NCI-H345 treated with DMSO at 0.1 percent for 48 hours (cell line): Measurements from ENCODE around the gene MMP1.

ENCODE experiments used
- DNase-seq: peaks from one replicate; lab custom pipeline; 2025; ENCODE audit not compliant: unreplicated experiment; lab: John Stamatoyannopoulos, UW

The MMP1 gene

DNA sequence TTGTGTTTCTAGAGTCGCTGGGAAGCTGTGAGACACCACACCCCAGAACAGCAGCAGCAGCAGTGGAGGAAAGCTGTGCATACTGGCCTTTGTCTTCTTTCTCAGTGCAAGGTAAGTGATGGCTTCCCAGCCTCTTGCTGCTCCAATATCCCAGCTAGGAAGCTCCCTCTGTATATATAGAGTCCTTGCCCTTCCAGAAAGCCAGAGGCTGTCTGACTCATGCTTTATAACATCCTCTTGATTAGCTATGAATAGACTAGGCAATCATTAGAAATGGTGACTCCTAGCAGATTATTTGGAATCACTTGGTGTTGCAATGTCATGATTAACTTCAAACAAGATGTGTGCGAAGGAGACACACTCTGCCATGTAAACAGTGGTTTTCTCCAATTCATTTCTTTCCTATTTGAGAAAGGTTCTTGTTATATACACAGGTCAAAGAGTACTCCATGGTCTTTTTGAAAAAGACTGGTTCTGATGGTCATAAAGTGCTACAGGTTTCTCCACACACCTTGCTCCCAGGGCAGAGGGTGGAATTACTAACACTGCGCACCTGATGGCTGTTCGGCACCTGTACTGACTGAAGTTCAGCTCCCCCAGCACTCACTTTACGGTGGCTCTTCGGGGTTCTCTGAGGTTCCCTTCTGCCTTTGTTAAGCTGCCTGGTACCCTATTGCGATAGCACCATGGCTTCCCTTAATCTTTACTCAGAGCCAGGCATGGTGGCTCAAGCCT is at the start of gene MMP1:
Gene MMP1 (minus strand): TSS at position 149 of the 735 bp plus-strand sequence. CDS start 68 bp downstream, at position 81.
- DNase-seq, result no peak

DNA sequence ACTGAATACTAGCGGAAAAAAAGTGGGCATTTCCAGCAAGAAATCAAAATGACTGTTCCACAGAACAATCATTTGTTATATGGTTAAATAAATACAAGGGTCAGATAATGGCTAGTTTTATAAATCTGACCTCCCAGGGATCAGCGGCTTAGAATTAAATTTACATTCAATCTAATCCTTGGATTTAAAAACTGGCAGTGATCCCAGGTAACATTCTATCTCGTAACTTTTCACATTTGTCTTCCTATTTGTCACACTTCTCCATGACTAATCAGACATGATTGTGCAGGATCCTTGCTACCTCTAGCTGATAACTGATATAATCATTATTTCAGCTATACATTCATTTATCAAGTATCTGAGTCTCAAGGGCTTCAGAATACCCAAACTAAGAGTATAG is 48.3 kb upstream of the MMP1 start:
- DNase-seq, result no peak

DNA sequence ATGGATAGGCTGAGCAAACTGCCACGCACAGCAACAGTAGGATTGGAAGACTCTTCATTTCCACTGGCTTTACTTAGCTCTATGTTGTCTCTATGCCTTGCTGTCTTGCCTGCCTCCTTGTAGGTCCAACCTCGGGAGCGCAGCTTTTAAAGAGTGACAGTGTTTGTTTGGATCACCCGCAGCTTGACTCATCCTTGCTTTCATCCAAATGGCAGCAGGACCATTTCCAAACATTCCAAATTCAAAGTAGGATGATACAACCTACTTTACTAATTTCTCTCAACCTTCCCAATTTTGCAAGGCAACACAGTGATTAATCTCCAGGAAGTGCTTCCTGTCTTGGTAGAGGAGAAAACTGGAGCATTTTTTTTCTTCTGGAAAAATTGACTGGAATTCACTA is 45.5 kb upstream of the MMP1 start, which contains the start of gene MMP3:
Gene MMP3 (minus strand): TSS at position 121 of the 400 bp plus-strand sequence. CDS start 63 bp downstream, at position 58.
- DNase-seq, result no peak

DNA sequence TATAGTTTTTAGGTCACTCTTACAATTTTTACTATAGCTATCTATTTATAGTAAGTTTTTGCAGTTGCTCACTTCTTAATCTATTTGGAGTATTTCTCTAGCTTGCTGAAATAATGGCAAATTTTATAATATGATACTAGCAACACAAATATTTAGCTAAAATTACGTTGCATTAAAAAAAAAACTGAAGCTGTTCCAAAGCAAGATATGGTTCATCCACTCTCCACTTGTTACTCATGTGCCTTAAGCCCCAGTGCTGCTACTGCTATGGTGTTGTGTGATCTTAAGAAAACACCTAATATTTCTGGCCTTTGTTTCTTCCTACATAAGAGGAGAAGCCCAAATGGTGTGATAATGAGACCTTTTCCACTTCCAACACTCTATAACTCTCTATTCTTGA is 45.0 kb upstream of the MMP1 start:
- DNase-seq, result no peak

DNA sequence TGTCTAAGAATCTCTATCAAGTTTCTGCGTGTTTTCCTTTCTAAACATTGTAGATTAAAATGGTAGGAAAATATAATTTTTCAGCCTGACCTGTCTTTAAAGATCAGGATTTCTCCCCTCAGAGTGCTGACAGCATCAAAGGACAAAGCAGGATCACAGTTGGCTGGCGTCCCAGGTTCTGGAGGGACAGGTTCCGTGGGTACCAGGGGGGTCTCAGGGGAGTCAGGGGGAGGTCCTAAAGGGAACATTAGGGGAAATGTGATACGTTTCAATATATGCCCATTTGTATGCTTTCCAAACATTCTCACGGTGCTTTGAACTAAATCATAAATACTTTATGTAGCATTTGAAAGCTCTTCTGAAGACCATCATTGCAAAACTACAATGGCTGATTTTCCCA is 42.1 kb upstream of the MMP1 start:
- DNase-seq, result peak; percentile 87

DNA sequence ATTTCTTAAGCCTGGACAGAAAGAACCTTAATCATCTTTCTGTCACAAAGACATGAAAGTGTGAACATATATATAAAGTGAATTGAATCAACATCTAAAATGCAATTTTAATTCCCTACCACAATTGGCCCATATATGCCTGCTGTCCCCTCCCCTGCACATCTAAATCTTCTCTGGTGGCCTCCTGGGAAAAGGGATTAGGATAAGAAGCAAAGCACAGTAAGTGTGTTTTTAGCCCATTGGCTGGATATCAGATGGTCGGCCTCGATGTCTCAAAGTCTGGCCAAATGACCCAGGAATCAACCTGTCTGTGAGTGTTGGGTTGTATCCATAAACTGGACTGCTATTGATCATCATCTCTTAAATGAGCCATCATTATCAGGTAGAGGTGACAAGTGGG is 39.7 kb upstream of the MMP1 start:
- DNase-seq, result no peak

DNA sequence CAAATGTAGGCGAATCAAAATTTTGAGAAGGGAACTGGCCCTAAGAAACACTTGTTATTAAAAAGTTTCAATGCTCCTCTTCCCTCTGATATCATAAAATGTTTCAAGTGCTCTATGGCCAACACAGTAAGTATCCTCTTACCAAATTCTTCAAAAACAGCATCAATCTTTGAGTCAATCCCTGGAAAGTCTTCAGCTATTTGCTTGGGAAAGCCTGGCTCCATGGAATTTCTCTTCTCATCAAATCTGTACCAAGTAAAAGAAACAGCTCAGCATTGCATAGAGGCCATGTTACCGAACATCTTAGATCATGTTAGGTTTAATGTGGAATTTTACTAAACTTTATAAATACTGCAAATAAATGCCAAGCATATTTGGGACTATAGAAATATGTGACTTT is 39.2 kb upstream of the MMP1 start:
- no peak for DNase-seq

DNA sequence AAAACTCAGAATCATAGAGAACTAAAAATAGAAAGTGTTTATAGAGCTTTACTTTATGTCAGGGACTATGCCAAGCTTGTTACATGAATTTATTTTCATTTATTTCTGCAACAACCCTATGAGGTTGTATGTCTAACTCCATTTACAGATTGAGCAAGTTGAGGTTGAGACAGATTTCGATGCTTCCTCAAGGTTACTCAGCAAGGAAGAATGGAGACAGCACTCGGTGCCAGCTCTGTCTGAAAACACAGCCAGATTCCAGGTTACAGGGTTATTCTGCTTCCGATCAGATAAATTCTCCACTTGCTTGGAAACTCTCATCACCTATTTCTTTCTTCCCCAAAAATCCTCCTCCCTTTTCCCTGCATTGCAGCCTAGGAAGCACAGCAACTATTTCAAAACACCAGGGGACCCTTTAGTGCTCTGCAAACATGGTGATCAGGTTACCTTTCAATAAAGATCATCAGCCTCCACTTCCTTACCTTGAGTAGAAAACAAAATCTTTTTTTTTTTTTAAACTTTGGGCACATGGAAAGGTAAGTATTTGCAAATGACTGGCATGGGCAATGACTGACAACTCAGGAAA is 38.4 kb upstream of the MMP1 start:
- DNase-seq, result peak; percentile 57

DNA sequence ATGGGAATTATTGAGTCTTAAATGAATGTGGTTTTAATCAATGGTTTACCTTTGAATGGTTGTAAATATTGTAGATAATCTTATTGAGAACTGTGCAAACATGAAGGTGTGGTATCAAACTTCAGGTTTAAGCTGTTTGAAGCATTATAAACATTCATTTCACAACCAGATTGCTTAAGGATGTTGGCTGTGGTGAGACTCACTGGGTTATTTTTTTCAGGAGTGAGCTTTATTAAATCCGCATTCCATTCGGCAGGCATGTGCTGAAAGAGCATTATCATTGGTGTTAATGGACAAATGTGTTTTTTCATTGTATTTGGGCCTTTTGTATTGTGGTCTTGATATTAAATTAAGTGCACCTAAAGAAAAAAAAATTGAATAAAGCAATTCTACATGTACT is 35.8 kb upstream of the MMP1 start:
- DNase-seq, result no peak

DNA sequence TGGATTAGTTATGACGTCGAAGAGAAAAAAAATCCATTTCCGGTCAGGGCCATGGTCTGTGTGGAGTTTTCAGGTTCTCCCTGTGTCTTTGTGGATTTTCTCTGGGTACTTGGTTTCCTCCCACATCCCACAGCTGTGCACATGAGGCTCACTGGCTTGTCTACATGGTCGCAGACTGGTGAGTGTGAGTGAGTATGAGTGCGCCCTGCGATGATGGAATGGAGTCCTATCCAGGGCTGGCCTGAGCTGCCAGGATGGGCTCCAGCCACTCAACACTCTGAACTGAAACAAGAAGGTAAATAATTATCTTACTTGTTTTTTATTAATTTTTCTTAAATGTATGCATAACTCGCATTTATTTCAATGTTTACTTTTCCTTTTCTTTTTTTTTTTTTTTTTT is 34.7 kb upstream of the MMP1 start:
- DNase-seq, result no peak

DNA sequence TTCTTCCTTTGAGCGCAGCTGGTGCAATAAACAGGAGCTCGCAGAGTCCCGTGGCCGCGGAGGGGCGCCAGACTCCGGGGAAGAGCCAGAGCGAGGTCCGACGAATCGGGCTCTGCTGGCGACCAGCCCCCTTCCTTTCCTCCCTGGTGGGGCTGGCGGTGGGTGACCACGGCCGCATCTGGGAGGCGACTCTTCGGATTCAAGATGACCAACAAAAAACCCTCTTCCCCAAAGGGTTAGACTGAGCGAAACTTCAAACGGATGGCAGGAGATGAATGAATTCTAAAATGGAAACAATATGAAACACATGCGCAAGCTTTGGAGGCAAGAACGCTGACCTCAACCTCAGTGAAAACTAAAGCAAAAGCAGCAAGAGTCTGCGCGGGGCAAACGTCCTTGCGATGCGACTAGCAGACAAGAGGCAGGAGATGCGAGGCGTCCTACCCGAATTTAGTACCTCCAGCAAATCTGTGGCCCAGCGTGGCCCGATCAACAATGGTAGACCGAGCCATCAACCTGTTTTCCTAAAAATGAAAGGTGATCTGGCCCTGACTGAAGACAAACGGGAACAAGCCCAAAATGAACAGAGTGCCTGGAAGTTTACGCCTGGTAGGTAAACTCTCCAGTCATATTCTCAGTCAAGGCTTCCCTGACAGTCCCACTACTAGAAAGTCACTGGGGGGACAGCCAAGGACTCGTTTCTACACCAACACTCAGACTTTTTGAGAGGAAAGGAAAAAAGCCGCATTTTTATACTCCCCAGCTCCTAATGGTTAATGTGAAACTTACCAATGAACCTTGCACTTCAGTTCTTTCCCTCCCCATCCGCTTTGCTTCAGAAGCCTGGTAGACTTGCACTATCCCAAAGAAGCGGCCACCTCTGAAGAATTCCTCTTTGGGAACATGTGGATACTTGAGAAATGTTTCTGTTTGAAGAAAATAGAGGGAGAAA is 33.8 kb upstream of the MMP1 start:
- DNase-seq, result no peak

DNA sequence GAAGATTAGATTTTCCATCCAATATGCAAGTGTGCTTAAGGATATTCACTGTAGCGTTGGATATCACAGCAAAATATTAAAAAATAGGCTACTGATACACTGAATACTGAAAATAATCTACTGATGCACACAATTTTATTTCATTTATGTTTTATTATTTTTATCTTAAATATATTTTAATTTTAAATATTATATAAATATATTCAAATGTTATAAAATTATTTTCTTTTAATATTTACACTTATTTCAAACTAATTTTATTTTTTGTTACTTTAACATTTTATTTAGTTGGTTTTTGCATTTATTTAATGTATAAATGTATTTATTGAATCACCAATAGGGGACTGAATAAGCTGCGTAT is 33.1 kb upstream of the MMP1 start:
- DNase-seq, result no peak

DNA sequence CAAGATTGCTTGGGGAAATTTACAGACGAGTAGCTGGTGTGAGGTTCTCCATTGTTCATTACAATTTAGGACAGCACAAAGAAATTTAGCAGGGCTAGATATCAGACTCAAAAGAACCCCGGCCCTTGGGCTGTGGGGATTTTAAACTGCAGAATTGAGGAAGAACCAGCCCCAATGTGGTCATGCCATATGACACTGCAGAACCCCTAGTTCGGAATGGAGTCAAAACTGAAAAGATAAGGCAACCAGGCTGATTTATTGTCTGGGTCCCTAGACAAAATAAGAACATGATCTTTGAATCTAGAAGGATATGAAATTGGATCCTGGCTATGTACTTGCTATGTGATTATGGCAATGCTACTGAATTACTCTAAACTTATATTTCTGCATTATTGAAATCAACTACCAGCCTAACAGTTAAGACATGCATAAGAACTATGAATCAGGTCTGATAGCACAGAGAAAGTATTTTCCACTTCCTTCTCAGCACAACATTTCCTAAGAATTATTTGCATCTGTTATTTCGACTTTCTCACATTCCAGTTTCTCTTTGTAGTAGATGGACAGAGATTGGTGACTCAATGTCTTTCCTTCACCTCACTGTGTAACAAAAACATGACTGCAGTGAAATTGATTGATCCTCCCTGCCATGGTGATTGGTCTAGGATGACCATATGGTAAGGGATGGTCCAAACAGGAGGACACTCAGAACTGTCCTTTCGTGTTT is 32.2 kb upstream of the MMP1 start:
- DNase-seq, result no peak

DNA sequence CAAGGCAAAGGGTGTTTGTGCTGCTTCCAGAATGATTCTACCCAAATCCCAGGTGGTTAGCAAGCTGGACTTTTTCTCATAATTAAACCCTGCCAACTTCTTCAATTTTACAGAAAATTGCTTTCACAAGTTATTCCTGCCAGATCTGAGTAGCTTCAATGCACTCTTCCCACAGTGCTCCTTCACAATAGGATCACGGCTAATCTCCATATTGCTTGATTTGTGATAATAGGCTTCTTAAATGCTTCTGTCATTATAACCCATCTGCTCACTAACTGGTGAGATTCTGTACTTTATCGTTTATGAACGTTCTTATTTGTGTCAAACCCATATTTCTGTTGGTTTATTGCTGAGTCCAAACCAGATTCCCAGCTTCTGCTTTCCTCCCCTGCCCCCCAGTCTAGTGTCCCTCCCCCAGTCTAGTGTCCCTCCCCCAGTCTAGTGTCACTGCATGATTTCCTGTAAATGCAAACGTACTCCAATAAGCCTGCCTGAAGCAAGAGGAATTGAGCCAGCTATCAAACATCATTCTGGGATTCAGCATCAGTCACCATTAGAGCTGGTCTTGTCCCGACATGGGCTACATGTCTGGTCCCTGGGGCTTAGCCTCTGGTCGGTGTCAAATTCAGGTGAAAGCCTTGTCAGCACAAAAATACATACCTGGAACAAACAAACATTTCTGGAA is 31.5 kb upstream of the MMP1 start:
- no peak for DNase-seq

DNA sequence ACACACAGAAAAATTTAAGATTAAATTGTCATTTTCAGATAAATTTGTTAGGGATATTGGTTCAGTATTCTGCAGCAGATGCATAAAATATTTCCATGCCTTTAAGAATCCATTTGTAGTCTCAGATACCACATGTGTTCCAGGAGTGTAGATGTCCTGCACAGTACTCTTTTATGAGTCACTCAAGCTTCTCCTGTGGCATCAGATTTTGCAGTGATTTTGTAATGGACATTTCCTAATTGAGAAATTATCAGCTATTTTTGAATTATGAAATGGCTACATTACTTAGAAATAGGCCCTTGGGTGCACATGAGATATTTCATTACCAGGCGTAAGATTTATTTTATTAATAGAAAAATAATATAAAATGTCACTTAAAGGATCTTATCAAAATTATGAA is 26.6 kb upstream of the MMP1 start:
- DNase-seq, result no peak

DNA sequence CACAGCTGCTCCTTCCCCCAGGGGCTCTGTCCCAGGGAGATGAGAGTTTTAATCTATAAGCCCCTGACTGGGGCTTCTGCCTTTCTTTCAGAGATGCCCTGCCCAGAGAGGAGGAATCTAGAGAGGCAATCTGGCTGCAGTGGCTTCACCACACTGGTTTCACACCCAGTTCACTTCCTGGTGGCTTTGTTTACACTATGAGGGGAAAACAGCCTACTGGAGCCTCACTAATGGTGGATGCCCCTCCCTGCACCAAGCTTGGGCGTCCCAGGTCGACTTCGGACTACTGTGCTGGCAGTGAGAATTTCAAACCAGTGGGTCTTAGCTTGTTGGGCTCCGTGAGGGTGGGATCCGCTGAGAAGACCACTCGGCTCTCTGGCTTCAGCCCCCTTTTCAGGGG is 21.5 kb upstream of the MMP1 start:
- DNase-seq, result no peak

DNA sequence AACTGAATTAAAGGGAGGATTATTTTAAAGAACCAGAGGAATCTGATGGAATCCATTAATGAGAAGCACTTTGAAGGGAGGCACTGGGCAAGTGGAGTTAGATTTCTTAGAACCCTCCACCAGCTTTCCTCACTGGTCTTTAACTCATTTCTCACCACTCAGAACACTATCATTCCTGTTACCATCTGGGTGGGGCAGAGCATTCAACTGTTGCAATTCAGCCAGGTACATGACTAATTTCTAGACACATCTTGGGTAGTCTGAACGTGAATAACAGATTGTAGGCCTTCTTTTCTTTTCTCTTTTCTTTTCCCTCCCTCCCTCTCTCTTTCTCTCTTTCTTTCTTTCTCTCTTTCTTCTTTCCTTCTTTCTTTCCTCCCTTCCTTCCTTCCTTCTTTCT is 15.5 kb upstream of the MMP1 start:
- no peak for DNase-seq

DNA sequence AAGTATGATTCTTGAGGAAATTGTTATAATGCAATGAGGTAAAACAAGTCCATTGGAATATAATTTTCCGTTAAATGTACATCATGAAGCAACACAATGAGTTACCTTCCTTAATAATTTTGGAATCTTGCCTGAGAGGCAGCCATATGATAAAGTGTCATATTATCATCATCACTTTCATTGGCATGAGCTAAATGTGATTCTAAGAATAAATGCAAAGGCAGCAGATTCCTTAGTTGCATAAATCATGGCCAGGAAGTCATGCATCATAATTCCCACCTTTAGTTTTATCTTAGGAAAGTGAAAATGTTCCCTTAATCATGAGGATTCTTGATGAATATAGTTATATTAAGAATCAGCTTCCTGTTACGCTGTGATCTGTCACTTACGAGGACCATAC is 14.2 kb upstream of the MMP1 start:
- no peak for DNase-seq

DNA sequence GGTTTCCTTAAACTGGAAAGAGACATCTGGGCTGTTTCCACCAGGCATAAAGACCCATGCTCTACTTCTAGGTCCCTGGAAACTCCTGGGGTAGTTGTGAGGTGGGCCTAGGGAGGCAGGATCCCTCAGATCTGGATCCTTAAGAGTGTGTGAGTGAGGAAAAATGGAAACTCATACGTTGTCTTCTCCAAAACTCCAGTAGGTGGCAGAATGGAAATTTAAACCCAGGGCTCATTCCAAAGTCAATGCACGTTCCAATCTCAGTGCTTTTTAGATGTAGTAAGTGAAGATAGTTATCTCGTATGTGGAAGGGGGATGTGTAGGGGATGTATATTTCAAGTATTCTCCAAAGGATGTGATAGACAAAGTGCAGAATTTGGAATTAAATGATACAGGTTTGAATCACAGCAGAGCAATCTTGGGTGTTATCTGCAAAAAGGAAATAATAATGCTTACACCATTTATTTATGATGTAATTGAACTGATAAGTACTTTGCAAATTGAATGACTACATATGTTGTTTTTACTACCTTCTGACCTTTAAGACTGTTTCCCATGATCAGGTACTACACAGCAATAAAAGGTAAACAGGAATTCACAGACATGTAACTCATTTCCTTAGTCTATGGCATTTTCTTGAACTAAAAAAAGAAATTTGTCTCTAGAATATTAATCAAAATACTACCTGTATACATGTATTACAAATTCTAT is 13.1 kb upstream of the MMP1 start:
- DNase-seq, result peak; percentile 36

DNA sequence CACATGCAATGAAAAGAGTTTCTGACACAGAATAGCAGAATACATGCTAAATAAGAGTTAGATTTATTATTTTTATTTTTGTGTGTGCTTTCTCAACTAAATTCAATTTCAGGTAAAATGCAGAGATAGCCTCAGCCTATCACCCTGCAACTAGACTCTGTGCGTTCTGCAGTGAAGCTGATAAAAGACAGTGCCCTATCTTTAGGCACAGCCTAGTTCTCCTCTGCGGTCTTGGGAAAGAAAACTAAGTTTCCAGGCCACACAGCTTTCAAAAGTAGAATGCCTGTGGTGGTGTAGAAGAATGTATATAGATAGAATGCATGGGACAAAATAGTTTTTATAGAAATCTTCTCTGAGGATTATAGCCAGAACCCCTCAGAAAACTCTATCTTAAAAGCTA is 12.0 kb upstream of the MMP1 start:
- no peak for DNase-seq
